ENCODE data around the gene F11R.
"Not testable (repeated sequence)": the region's sequence is repeated elsewhere in the genome, so short reads cannot be mapped to it uniquely, and the experiment has no call there.

Gene F11R

DNA sequence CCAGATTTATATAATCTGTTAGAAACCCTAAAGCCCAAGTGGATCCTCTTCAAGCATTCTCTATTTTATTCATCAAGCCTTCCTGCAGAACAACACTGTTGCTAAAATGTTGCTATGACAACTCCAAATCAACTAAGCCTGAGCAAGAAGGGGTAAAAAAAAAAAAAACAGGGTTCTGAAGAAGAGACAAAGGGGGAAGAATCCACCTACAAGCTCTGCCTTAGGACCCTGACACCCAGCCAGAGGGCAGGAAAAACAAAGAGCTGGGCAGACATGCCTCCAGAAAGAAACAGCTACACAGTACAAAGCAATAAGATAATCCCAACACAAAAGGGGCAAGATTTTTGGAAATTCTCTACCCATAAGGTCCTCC, 23.6 kb upstream of the F11R start:
- DNase-seq (ENCODE audit: low read depth) = no peak

DNA sequence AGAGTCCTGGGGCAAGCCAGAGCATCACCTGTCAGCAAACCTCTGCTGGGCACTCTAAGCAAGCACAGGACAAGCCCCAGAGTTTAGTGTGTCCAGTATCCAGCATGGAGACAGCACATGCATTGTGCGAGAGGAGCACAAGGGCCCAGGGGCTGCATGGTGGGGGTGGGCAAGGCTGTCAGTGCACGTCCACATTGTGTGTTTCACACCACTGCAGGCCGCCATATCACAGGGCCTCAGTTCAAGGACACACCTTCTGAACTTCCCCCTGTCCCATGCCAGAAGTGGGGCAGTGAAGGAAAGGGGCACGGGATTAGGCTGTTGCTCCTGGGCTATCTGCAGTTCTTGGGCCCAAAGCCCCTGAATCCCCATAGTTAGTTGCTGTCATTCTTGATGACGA, 18.6 kb upstream of the F11R start:
- no peak for DNase-seq (ENCODE audit: low read depth)

DNA sequence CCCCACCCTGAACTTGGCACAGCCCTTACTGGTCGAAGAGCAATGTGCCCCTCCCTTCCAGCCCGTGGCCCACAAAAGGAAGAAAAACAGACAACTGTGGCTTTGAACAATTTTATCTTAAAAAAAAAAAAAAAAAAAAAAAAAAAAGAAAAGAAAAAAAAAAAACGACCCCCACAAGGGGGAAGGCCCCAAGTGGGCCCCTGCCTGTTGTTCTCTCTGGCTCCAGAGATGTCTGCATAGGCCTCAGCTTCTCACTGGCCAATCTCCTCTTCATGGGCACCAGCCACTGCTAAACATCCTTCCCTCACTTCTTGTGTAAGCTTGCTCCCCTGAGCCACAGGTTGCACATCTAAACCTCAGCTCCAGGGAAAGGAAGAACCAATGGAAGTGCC, 18.2 kb upstream of the F11R start:
- no peak for DNase-seq (ENCODE audit: low read depth)

DNA sequence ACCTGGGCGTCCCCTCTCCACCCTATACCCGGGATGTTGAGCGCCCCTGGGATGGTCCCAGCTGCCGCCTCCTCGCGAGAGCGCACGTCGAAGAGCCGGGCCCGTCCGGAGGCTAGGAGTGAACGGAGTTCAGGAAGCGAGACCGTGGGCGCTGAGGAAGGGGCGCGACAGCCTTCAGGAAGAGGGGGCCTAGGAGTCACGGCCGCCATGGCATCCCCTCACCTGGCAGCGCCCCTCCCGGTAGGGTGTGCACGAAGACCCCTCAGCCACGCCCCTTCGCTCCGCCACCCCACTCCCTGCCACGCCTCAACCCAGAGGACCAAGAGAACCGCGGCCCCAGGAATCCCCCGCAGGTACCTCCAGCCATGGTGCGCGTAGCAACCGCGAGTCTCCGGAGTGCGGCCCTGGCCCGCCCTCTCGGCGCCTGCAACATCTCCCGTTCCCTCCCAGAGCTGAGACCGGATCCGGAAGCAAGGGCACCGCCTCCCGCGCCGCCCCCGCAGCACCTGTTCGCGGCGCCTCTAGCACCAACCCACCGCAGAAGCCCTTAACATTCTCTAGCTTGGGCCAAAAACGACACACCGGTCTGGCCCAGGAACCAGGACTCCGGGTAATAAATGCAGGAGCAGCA, 17.7 kb upstream of the F11R start, which contains the start of gene TSTD1:
TSTD1 (minus strand) TSS at position 442 of the 631 bp plus-strand sequence; CDS start at position 367, 75 bp downstream.
- DNase-seq (ENCODE audit: low read depth) = peak; percentile 70

DNA sequence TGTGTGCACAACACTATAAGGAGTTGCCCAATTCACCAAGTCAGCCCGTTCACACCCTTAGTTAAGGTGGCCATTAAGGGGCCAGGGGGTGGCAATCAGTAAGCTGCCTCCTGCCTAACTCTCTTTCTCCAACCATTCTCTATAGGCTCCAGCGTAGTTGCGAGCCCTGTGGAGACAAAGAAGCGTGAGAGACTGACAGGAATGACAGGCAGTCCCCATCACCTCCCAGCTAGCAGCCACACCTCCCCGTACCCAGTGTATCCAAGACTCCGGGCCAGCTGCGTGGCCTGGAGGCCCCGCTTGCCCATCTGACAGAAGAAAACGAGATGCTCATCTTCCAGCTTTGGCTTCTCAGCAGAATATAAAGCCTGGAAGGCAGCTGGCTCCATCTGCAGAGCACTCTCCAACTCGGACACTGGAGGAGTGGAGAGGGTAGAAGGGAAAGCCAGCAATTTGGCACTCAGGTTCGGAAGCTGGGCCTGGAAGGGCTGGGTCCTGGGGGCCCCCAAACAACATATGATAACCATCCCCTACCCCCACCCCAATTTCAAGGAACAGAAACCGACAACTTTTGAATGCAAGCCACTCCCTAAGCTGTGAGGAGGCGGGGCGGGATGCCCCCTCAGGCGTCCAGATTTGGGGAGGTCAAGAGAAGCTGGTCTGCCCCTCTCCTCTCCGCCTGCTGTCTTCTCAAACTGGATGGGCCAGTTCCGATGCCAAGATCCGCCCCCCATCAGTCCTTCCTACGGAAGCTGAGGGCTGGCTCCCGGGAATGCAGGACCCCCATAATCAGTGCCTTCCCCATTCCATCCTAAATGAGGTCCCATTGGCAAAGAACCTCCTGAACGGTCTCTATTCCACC, 16.9 kb upstream of the F11R start:
- no peak for DNase-seq (ENCODE audit: low read depth)

DNA sequence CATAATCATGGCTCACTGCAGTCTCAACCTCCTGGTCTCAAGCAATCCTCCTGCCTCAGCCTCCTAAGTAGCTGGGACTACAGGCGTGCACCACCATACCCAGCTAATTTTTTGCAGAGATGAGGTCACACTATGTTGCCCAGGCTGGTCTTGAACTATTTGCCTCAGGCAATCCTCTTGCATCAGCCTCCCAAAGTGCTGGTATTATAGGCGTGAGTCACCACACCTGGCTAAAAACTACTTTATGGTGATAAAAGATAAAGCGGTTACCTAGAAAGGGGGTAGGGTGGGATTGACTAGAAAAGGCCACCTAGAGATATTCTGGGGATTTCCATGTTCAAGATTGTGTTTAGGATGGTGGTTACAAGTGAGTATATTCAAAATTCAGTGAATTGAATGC, 12.8 kb upstream of the F11R start:
- no peak for DNase-seq (ENCODE audit: low read depth)

DNA sequence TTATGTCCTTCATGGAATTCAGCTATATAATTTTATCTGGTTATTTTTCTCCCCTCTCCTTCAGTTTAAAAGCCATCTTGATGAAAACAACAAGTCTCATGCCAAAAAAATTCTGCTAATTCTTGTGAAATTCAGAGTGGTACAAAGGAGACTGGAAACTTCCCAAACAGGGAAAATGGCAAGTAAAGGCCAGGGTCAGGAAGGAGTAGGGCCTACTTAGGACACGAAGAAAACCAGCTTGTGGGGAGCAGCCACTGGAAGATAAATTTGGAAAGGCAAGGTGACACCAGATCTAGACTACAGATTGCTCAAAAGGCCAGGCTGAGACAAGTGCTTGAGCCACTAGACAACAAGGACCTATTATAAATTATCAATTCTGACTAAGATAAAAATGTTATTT, 11.5 kb upstream of the F11R start:
- DNase-seq (ENCODE audit: low read depth) = no peak

DNA sequence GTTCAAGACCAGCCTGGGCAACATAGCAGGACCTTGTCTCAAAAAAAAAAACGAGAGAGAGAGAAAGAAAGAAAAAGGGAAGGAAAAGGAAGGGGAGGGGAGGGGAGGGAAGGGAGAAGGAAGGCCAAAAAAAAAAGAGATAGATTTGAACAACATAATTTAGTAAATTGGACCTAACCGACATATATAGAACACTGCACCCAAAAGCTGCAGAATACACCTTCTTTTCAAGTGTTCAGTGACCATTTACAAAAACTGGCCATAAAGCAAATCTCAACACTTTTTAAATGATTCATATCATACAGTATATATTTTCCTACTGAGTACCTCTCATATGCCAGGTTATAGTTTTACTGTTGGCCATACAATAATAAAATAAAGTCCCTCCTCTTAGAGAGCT, 10.9 kb upstream of the F11R start:
- no peak for DNase-seq (ENCODE audit: low read depth)

DNA sequence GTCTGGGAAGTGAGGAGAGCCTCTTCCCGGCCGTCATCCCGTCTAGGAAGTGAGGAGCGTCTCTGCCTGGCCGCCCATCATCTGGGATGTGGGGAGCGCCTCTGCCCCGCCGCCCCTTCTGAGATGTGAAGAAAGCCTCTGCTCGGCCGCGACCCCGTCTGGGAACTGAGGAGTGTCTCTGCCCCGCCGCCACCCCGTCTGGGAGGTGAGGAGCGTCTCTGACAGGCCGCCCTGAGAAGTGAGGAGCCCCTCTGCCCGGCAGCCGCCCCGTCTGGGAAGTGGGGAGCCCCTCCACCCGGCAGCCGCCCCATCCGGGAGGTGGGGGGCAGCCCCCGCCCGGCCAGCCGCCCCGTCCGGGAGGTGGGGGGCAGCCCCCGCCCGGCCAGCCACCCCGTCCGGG, 8.5 kb upstream of the F11R start:
- not testable (repeated sequence) for DNase-seq (ENCODE audit: low read depth)

DNA sequence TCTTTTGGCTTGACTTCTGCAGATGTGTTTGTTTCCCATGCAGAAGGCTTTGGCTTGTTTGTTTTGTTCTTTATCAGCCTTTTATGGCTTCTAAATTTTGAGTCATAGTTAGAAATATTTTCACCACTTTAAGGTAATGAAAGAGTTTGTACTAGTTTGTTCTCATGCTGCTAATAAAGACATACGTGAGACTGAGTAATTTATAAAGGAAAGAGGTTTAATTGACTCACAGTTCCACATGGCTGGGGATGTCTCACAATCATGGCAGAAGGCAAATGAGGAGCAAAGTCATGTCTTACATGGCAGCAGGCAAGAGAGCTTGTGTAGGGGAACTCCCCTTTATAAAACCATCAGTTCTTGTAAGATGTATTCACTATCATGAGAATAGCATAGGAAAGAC, 6.0 kb upstream of the F11R start:
- not testable (repeated sequence) for DNase-seq (ENCODE audit: low read depth)

DNA sequence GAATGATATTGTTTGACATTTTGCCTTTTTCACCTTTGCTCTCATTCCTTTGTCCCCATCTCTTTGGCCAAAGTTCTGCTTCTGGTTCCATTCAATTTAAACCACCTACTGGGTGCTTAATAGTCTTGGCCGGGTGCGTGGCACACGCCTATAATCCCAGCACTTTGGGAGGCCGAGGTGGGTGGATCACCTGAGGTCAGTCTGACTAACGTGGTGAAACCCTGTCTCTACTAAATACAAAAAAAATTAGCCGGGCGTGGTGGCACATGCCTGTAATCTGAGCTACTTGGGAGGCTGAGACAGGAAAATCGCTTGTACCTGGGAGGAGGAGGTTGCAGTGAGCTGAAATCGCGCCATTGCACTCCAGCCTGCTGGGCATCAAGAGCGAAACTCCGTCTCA, 1.5 kb upstream of the F11R start:
- not testable (repeated sequence) for DNase-seq (ENCODE audit: low read depth)

DNA sequence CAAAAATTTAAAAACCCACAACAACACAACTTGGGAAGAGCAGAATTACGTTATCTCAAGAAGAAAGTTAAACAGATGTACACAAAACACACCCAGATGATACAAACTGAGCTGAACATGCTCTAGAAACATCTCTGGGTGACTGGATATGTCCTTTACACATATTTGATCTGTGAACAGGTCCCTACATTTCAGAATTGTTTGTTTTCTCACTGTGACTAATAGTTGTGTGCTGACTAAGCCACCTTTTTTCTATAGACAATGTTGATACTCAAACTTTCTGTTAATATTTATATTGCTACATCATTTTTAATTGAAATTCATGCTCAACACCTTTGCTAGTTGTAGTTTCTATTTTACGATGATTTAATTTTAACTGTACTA, 1.0 kb upstream of the F11R start:
- no peak for DNase-seq (ENCODE audit: low read depth)

DNA sequence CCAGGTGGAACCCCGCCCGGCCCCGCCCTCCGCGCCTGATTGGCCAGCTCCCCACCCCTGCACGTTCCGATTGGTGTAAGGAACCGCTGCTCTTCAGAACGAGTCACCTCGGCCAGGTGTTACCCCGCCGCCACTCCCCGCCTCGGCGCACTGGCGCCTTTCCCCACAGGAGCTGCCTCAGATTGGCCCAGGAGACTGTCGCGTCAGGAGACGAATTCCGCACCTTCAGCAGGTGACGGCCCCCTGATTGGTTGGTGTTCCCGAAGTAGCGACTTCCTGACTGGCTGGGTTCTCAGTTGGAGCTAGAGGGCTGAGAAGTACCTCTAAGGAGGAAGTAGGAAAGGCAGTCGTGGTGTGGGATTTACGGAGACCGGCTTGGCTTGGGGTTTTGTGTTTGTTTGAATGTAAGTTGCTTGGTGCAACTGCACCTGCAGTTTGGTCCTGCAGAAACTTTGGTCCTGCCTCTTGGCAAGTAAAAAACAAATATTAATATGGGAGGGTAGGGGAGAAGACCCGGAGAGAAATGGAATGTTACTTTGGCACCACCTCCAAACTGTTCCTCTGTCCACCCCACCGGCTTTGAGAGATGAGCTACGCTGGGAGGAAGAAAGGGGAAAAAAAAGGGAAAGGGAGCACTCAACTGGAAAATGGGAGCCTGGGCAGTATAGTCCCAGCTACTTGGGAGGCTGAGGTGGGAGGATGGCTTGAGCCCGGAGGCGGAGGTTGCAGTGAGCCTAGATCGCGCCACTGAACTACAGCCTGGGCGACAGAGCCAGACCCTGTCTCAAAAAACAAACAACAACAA, 415 bp upstream of the F11R start:
- DNase-seq (ENCODE audit: low read depth) = peak; percentile 75

DNA sequence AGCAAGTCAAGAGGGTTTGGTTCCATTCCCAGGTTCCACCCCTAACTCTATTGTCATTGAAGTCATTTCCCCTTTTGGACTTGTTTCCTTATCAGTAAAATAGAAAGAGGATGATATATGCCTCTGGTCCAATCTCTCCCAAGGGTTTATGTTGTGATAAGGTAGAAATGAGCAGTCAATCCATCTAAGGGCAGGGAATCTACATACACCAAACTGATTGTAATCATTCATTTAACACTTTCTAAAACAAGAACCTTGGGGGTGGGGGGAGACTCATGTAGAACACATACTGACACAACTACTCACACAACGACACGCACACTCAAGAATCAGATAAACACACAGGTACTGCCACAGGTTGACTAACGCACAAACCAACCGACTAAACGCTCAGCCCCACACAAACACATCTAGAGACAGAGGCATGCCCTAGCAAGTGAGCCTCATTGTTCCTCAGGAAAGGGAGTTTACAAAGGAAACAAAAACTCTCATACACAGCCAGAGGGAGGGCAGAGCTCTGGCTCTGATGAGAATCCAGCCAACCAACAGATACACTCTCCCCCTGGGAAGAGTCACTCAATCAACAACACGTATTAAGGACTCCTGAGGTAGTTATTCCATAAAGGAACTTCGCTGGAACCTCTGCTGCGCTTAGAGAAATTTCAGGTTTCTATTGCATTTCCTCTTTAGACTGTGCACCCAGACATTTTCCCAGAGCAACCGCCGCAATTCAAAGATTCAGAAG, 1.0 kb downstream of the F11R start:
- no peak for DNase-seq (ENCODE audit: low read depth)

DNA sequence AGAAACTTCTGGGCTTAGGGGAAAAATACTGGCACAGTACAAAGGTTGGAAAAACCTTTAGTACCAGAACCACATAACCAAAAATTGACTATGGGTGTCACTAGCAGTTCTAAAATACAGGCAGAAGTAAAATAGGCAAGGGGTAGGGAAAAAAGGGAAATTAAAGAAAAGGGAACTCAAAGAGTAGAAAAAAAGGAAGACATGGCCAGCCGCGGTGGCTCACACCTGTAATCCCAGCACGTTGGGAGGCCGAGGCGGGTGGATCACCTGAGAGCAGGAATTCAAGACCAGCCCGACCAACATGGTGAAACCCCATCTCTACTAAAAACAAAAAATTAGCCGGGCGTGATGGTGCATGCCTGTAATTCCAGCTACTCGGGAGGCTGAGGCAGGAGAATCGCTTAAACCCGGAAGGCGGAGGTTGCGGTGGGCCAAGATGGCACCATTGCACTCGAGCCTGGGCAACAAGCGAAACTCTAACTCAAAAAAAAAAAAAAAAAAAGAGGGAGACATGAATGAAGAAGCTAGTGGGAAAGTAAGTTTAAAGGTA, 1.8 kb downstream of the F11R start:
- not testable (repeated sequence) for DNase-seq (ENCODE audit: low read depth)

DNA sequence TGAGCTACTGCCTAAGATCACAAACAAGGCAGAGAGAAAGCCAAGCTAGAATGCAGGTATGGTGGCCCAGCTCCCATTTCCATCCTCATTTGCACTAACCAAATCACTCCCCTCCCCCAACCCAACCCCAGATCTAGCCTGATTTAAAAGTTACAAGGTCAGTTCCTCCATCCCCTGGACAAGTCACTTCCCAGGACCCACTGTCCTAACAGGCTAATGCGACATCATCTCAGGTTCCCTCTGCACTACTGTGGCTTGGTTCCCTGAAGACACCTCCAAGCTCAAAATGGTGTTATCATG, 2.4 kb downstream of the F11R start:
- DNase-seq (ENCODE audit: low read depth) = no peak

DNA sequence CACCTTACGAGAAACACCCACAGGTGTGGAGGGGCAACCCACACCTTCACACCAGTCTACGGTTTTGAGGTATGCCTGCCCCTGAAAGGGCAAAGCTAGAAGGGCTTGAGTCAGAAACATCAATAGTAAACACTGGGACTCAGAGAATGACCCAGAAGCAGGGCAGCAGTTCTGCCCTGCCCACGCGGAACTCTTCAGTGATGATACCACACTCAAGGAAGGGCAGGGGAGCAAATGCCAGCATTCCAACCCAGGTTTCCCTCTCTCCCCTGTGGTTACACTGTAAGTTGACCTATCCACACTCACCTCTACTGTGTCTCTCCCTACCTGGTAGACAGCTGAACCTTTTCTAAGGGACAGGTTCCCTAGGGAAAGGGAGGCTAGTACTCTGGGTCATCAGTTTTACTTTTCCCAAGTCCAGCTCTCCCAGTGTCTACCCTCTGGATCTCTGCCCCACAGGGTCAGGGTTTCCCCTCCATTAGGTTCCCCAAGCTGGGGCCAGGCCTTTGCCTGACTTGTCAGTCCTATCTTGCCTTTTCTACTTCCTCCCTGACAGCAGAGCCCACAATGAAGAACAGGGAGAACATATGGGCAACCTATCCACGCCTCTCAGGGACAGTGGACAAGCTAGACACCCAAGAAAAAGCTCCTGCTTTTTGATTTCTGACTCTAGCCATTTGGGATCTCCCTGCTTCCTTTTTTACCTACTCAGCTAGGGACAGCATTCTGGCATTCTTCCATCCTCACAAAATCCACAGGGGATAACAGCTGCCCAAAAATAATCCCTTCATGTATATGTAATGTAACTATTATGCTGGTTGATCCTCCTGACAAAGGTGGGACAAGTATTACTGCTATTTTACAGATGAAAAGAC, 3.0 kb downstream of the F11R start:
- DNase-seq (ENCODE audit: low read depth) = no peak

DNA sequence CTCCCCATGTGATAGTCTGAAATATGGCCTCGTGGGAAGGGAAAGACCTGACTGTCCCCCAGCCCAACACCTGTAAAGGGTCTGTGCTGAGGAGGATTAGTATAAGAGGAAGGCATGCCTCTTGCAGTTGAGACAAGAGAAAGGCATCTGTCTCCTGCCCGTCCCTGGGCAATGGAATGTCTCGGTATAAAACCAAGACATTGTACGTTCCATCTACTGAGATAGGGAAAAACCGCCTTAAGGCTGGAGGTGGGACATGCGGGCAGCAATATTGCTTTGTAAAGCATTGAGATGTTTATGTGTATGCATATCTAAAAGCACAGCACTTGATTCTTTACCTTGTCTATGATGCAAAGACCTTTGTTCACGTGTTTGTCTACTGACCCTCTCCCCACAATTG, 3.8 kb downstream of the F11R start:
- DNase-seq (ENCODE audit: low read depth) = not testable (repeated sequence)

DNA sequence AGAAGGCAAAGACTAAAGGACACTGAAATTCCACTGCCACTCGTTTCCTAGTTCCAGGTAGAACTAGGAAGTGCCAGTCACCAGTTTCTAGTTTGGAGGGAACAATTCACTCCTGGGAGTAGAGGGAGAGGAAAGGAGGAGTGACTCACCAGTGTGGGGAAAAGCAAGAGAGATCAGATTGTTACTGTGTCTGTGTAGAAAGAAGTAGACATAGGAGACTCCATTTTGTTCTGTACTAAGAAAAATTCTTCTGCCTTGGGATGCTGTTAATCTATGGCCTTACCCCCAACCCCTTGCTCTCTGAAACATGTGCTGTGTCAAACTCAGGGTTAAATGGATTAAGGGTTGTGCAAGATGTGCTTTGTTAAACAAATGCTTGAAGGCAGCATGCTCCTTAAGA, 4.3 kb downstream of the F11R start:
- not testable (repeated sequence) for DNase-seq (ENCODE audit: low read depth)

DNA sequence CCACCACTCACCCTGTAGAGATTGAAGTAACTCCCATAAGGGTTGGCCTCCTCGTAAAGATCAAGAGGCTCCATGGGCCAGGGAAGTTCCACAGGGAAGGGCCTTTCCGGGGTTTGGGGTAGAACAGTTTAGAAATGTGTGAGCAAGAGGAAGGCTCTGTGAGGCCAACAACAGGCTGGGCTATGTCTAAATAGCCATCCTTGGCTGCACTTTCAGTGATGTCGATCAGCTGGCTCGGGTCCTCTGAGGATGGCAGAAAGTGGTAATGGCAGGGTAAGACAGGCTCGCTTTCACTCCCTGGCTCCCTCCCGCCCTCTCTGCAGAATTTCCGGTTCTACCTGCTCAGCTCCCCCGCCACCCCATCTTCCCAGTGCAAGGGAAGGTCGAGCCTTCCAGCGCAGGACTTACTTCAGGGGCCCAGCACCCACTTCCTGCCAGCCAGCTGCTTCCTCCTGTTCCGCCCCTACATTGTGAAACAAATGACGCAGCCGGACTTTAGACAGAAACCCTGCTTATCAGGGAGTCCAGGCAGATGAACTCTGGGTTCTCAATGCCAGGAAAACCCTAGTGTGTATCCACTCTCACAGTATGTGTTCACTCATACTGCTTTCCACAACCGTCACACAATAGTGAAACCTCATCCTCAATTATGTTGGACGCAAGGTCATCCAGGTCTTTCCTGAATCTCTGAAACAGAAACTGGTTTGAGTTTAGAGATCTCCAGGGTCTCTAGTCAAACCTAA, 7.3 kb downstream of the F11R start:
- DNase-seq (ENCODE audit: low read depth) = peak; percentile 26
